DND-41 (cell line): ENCODE data around the gene ZMIZ1.

Experiments
- EZH2 ChIP-seq: IDR thresholded peaks from 3 replicates; pipeline ENCODE4 v1.6.1; 2012; ENCODE audit warnings: borderline replicate concordance, low read depth, mild to moderate bottlenecking, moderate library complexity, low read length, inconsistent platforms; ENCODE audit not compliant: severe bottlenecking
- TF ChIP-seq, protein P1 (sequence below): IDR thresholded peaks from 2 replicates; pipeline ENCODE4 v1.5.1; 2012; ENCODE audit warnings: borderline replicate concordance, low read length, moderate library complexity, mild to moderate bottlenecking; ENCODE audit not compliant: poor library complexity, severe bottlenecking; ENCODE audit errors: extremely low read depth

DNA sequence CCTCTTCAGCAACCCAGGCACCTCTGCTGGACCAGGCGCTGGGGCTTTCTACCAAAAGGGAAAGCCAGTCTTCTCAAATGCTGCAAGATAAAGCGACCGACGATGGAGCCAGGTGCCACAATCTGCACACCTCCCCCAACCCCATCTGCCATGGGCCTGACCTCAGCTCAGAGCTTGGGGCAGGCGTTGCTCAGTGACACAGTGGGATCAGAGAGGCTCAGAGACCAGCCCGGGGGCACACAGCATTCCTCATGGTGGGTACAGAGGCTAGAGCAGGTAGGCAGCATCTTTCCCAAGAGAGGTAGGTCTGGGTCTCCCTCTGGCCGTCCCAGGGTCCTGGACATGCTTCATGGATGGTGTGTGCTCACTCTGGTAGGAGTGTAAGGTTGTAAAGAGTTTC lies 56.3 kb downstream of the ZMIZ1 start:
- TF ChIP-seq, protein P1, sequence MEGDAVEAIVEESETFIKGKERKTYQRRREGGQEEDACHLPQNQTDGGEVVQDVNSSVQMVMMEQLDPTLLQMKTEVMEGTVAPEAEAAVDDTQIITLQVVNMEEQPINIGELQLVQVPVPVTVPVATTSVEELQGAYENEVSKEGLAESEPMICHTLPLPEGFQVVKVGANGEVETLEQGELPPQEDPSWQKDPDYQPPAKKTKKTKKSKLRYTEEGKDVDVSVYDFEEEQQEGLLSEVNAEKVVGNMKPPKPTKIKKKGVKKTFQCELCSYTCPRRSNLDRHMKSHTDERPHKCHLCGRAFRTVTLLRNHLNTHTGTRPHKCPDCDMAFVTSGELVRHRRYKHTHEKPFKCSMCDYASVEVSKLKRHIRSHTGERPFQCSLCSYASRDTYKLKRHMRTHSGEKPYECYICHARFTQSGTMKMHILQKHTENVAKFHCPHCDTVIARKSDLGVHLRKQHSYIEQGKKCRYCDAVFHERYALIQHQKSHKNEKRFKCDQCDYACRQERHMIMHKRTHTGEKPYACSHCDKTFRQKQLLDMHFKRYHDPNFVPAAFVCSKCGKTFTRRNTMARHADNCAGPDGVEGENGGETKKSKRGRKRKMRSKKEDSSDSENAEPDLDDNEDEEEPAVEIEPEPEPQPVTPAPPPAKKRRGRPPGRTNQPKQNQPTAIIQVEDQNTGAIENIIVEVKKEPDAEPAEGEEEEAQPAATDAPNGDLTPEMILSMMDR: no peak
- TF ChIP-seq EZH2: no peak
